Loucy (cell line): ENCODE measurements around the gene EFNA3.

Experiments used
- EZH2phosphoT487 ChIP-seq: fragments of 200-600 bp; IDR thresholded peaks from 2 replicates; pipeline ENCODE4 v1.6.1; 2018; ENCODE audit warnings: antibody characterized with exemption, mild to moderate bottlenecking, moderate library complexity, borderline replicate concordance
- TF ChIP-seq, protein P1 (sequence below): fragments of 200-600 bp; sonication (generic); conservative IDR thresholded peaks from 2 replicates; pipeline ENCODE4 v1.5.1; 2014; ENCODE audit warnings: mild to moderate bottlenecking, antibody characterized with exemption, low read length

GRCh38 chr1:155125946-155126555, 47.4 kb downstream of the EFNA3 start:
- TF ChIP-seq, protein P1, sequence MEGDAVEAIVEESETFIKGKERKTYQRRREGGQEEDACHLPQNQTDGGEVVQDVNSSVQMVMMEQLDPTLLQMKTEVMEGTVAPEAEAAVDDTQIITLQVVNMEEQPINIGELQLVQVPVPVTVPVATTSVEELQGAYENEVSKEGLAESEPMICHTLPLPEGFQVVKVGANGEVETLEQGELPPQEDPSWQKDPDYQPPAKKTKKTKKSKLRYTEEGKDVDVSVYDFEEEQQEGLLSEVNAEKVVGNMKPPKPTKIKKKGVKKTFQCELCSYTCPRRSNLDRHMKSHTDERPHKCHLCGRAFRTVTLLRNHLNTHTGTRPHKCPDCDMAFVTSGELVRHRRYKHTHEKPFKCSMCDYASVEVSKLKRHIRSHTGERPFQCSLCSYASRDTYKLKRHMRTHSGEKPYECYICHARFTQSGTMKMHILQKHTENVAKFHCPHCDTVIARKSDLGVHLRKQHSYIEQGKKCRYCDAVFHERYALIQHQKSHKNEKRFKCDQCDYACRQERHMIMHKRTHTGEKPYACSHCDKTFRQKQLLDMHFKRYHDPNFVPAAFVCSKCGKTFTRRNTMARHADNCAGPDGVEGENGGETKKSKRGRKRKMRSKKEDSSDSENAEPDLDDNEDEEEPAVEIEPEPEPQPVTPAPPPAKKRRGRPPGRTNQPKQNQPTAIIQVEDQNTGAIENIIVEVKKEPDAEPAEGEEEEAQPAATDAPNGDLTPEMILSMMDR, result no peak
- no peak for TF ChIP-seq EZH2phosphoT487
